Measurements from ENCODE around the gene PLSCR4. TPM values are rescaled to one million over a fixed set of nuclear protein-coding genes. Genes with fewer than 3 reads are reported as not detected.
A peak's percentile ranks its signal among the peaks of the same experiment; 100 is the strongest.

The PLSCR4 gene
- total and polyA plus RNA-seq, 2 of the 4 experiments (the other 2 are of a cell fraction): 3.8 to 4.4 TPM

DNA sequence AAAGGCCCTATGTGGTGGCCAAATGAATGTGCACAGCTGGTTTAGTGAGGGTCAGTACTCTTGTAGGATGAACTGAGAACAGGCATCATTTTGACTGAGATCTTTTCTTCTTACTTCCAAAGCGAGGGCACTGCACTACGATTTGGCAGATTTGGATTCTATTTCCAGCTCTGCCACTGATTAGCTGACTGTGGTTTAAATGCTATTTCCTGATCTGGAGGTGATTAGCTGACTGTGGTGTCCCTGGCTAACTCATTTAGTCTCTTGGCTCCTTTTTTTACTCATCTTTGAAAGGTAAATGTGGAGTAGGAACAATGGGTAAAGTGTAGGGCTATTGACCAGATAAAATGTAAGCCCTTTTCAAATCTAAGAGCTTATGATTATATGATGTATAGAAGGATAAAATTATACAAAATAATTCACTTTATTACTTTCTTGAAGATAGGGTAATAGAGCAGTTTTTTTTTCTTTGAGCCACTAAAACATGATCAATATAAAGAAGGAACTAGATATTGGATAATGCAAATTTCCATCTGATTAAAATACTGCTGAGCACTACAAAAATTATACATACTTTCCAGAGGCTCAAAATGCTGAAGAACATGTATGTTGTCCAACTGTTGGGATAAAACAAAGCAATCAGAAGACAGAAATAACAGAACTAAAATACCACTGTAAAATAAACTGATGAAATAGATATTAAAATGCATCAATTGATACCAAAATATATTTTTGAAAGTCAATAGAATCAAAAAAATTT lies 50.3 kb downstream of the PLSCR4 start:
- no peaks in the 10 kb centered on the region for H3K36me3 ChIP-seq (ENCODE audit: control insufficient read depth, insufficient read depth, low read length)
- in situ Hi-C loops (cut with MboI; ENCODE audit: low sequenced_read_pairs): no loop called here
- H4K20me1 ChIP-seq (ENCODE audit: insufficient read depth, low read length): no peaks in the 10 kb centered on the region
- ATAC-seq (ENCODE audit: low read depth): no peak
- no peak overlapping the region for H3K4ac ChIP-seq (ENCODE audit: low read depth, low read length)
- no peak overlapping the region for H2AK9ac ChIP-seq (replicated peaks; ENCODE audit: low read depth, low read length, poor library complexity)
- H3K9me1 ChIP-seq (ENCODE audit: insufficient read depth, low read length): no peaks in the 10 kb centered on the region
- no peaks in the 10 kb centered on the region for H3K9me3 ChIP-seq (ENCODE audit: control insufficient read depth, insufficient read depth, low read length)
- WGBS, 2 experiments (ENCODE audit: extremely low coverage in 2 of 2, insufficient read length in 1 of 2): no CpG with 5 or more reads among the region's 2 CpGs
- no peak overlapping the region for H2BK20ac ChIP-seq (ENCODE audit: low read depth, low read length)
- H3K23ac ChIP-seq (ENCODE audit: low read depth, low read length): no peak overlapping the region
- H3K14ac ChIP-seq (replicated peaks; ENCODE audit: low read depth, low read length): no peak overlapping the region
- H4K5ac ChIP-seq (ENCODE audit: low read depth, low read length): no peak overlapping the region
- no TSS peak for BruUV-seq (replicated peaks)
- no peak for DNase-seq
- ChIA-PET CTCF (no interaction called here), POLR2A (ENCODE audit: unreplicated experiment) (no interaction called here)
- no peak overlapping the region for H3K18ac ChIP-seq (ENCODE audit: low read depth, low read length)
- no peaks in the 10 kb centered on the region for H3K4me1 ChIP-seq (ENCODE audit: control insufficient read depth, insufficient read depth, low read length)
- H3K27me3 ChIP-seq (ENCODE audit: control insufficient read depth, insufficient read depth, low read length): no peaks in the 10 kb centered on the region
- TF ChIP-seq MAFK (IDR thresholded peaks at IDR 0.05; ENCODE audit: low read depth, low read length) (peak; percentile 70), CTCF (conservative IDR thresholded peaks at IDR 0.05; ENCODE audit: low read depth, low read length) (no peak)
- no peak overlapping the region for H4K8ac ChIP-seq (ENCODE audit: low read depth in 2 of 2, low read length in 2 of 2)
- H3K79me1 ChIP-seq (ENCODE audit: low read depth in 1 of 2, low read length in 2 of 2): no peaks in the 10 kb centered on the region
- no peak overlapping the region for H4K91ac ChIP-seq (ENCODE audit: insufficient read depth, low read depth, low read length)
- no peak overlapping the region for H2BK5ac ChIP-seq (ENCODE audit: low read depth, low read length, poor library complexity, severe bottlenecking)
- no peak overlapping the region for H2AFZ ChIP-seq (replicated peaks; ENCODE audit: low read length, poor library complexity)
- H3K9ac ChIP-seq (ENCODE audit: low read depth, low read length): no peak overlapping the region
- intact Hi-C loops (cut with micrococcal nuclease): no loop called here
- H3K56ac ChIP-seq (ENCODE audit: extremely low read depth, insufficient read depth, low read length): no peak overlapping the region
- H3K27ac ChIP-seq (ENCODE audit: insufficient read depth, low read length): no peak overlapping the region
- no peak overlapping the region for H3K4me3 ChIP-seq (ENCODE audit: insufficient read depth, low read depth, low read length)
- no peak overlapping the region for H2BK120ac ChIP-seq (ENCODE audit: low read depth, low read length)
- no peak overlapping the region for H2AK5ac ChIP-seq (ENCODE audit: low read depth, low read length)
- no peak overlapping the region for H2BK15ac ChIP-seq (ENCODE audit: low read depth, low read length)
- H3K4me2 ChIP-seq (ENCODE audit: low read depth, low read length): no peak overlapping the region
- dilution Hi-C loops (cut with HindIII; ENCODE audit: low sequenced_read_pairs, unreplicated experiment): no loop called here
